Spinal cord (tissue), 10 donors: Measurements from ENCODE around the gene PEPD. TPM values are rescaled to one million over a fixed set of nuclear protein-coding genes. Genes with fewer than 3 reads are reported as not detected.

Experiments
- DNase-seq, 6 donors: peaks; one replicate each; pipeline versions ENCODE4 v3.0.0 to v3.0.0-alpha.2; 2013 to 2015; ENCODE audit warnings: low spot score in 6 of 6, low read depth in 4 of 6
- H3K27ac ChIP-seq: one replicate; pipeline ENCODE4 v1.5.1; 2013; ENCODE audit warnings: low read depth, low read length, control low read depth
- H3K27me3 ChIP-seq: one replicate; pipeline ENCODE4 v1.6.1; 2013; ENCODE audit warnings: low read length; ENCODE audit not compliant: control insufficient read depth, insufficient read depth
- H3K36me3 ChIP-seq: one replicate; pipeline ENCODE4 v1.6.1; 2013; ENCODE audit warnings: low read length; ENCODE audit not compliant: control insufficient read depth, insufficient read depth
- H3K4me1 ChIP-seq: one replicate; pipeline ENCODE4 v1.6.1; 2013; ENCODE audit warnings: low read length; ENCODE audit not compliant: control insufficient read depth, insufficient read depth
- H3K4me3 ChIP-seq: one replicate; pipeline ENCODE4 v1.5.1; 2013; ENCODE audit warnings: low read depth, low read length, control low read depth
- H3K9me3 ChIP-seq: one replicate; pipeline ENCODE4 v1.6.1; 2013; ENCODE audit warnings: low read length; ENCODE audit not compliant: control insufficient read depth, insufficient read depth
- WGBS: methylation state at CpG from one replicate; pipeline ENCODE4 v1.1.5; 2013; ENCODE audit warnings: missing lambda C conversion rate; ENCODE audit not compliant: insufficient coverage; 5-methylcytosine and 5-hydroxymethylcytosine counted together
- polyA plus RNA-seq, 2 donors: library from polyadenylated mRNA; unstranded; fragments of 120-200 nt; gene quantifications; one replicate each; pipeline ENCODE4 v1.2.1, GENCODE V29; 2013; ENCODE audit not compliant: insufficient read length in 2 of 2
- total RNA-seq, 2 donors: library from RNA; depleted of rRNA in 1 of 2; stranded (reverse); fragments of 120-200 nt in 1 of 2; fragments of >200 nt in 1 of 2; gene quantifications; one replicate each; pipeline versions ENCODE4 v1.2.3 to v1.2.4, GENCODE V29; 2013 to 2014
- donor health status: healthy.

The PEPD gene
- total and polyA plus RNA-seq, 4 donors: 30.0 to 62.6 (median 48.6) TPM

DNA sequence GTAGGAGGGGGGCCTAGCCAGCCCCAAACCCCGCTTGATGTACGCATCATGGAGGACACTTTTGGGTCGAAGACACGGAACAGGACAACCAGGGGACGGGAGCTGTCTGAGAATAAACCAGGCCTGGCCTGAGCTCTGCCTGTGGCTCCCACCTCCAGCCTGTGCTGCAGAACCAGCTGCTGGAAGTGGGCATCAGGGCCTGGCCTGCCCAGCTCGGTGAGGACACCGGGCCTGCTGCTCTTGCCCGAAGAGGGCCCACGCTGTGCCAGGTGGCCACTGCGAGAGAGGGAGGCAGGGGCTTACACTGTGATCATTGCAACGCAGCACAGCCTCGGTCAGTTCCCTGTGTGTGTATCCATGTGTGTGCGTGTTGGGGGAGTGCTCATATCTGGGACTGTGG, 113.5 kb downstream of the PEPD start:
- 83% methylated on average over 11 of the region's 13 CpGs for WGBS
- H3K27me3 ChIP-seq: no peaks in the 10 kb centered on the region
- H3K36me3 ChIP-seq: peaks cover 64% of the 10 kb centered on the region
- H3K9me3 ChIP-seq: no peaks in the 10 kb centered on the region
- H3K27ac ChIP-seq: no peak overlapping the region
- peaks cover 33% of the 10 kb centered on the region for H3K4me1 ChIP-seq
- no peak overlapping the region for H3K4me3 ChIP-seq
- no peak for DNase-seq

- DNase-seq: no peak
- H3K27ac ChIP-seq: no peak overlapping the region
- no peaks in the 10 kb centered on the region for H3K27me3 ChIP-seq
- H3K4me3 ChIP-seq: no peak overlapping the region
- peaks cover 32% of the 10 kb centered on the region for H3K4me1 ChIP-seq
- H3K36me3 ChIP-seq: peaks cover 64% of the 10 kb centered on the region
- H3K9me3 ChIP-seq: no peaks in the 10 kb centered on the region
- WGBS: 89% methylated on average over 12 of the region's 12 CpGs
These were observed 113.9 kb downstream of the PEPD start for GRCh38 chr19:33407716-33408115.

DNA sequence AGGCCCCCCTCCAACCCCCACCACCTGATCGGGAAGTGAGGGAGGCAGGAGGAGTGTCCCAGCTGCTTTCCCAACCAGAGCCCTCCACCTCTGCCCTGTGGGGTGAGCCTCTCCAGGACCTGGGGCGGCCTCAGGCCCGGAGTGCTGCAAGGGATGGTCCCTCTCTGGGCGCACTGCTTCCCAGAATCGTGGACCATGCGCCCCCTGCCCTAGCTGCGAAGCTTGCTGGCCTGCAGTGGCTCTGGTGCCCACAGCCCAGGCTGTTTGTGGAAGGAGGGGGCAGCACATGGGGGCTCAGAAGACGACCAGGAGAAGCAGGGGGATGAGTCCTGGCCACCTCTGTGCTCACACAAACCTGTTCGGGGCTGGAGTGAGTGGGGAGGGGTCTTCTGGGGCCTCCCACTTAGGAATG, 114.4 kb downstream of the PEPD start:
- 63% methylated on average over 9 of the region's 9 CpGs for WGBS
- Histone ChIP-seq H3K27me3 (no peaks in the 10 kb centered on the region), H3K9me3 (no peaks in the 10 kb centered on the region), H3K36me3 (peaks cover 67% of the 10 kb centered on the region), H3K4me1 (peaks cover 30% of the 10 kb centered on the region), H3K27ac (no peak overlapping the region), H3K4me3 (no peak overlapping the region)
- DNase-seq: no peak

- H3K27ac ChIP-seq: no peak overlapping the region
- DNase-seq: peak in 3 of 6 donors; percentile 48 to 81 (median 80)
- 62% methylated on average over 13 of the region's 13 CpGs for WGBS
These were observed 115.0 kb downstream of the PEPD start for GRCh38 chr19:33406521-33407139.

DNA sequence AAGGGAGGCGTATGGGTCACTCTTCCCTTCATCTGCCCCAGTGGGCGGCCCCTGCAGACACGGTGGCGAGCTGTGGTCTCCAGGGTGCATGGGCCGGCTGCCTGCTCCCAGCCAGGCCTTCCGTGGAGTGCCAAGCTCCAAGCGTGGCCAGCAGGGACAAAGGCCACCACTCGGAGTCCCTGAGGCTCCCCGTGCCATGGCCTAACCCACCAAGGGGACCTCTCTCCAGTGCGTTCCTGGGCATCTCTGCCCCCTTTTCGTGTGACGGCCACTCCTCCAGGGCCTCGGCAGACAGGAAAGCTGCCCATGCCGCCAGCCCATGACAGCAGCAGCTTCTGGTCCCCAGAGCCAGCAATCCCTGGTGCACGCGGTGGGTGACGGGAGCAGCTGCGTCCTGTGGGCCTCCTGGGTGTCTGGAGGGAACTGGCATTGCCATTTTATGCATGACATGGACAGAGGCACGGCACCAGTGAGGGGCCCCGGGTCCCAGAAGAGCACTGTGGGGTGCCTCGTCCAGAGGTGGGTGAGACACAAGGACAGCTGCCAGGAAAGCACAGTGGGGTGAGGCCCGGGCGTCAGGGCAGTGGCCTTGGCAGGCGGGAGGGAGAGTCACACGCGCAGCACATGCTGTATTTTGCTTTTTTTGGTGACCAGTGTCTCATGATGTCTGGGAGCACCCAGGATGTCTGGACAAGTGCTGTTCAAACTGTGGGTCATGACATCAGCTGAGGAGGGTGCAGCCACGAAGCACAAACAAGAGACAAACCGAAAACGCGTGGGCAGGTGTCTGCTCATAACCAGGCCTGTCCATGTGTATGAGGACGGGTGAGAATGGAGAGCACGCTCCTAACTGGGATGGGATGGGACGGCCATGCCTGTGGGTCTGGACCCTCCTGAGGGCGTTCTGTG, 115.8 kb downstream of the PEPD start:
- Histone ChIP-seq H3K9me3 (no peaks in the 10 kb centered on the region), H3K27me3 (no peaks in the 10 kb centered on the region), H3K27ac (no peak overlapping the region), H3K36me3 (peaks cover 68% of the 10 kb centered on the region), H3K4me3 (no peak overlapping the region), H3K4me1 (peaks cover 30% of the 10 kb centered on the region)
- 86% methylated on average over 34 of the region's 34 CpGs for WGBS
- DNase-seq: no peak

More at GRCh38 chr19:33406521-33407139, 115.0 kb downstream of the PEPD start:
- peaks cover 68% of the 10 kb centered on the region for H3K36me3 ChIP-seq
- H3K4me1 ChIP-seq: peaks cover 30% of the 10 kb centered on the region
- H3K9me3 ChIP-seq: no peaks in the 10 kb centered on the region
- no peaks in the 10 kb centered on the region for H3K27me3 ChIP-seq
- H3K4me3 ChIP-seq: no peak overlapping the region

- no peak for DNase-seq
- Histone ChIP-seq H3K36me3 (peaks cover 68% of the 10 kb centered on the region), H3K9me3 (no peaks in the 10 kb centered on the region), H3K27ac (no peak overlapping the region), H3K4me1 (peaks cover 30% of the 10 kb centered on the region), H3K4me3 (no peak overlapping the region), H3K27me3 (no peaks in the 10 kb centered on the region)
- WGBS: 69% methylated on average over 8 of the region's 8 CpGs
These were observed 116.4 kb downstream of the PEPD start for GRCh38 chr19:33405254-33405552.

GRCh38 chr19:33404506-33405253, 116.9 kb downstream of the PEPD start:
- Histone ChIP-seq H3K4me3 (no peak overlapping the region), H3K4me1 (peaks cover 30% of the 10 kb centered on the region)
- 76% methylated on average over 18 of the region's 18 CpGs for whole genome bisulfite sequencing

DNA sequence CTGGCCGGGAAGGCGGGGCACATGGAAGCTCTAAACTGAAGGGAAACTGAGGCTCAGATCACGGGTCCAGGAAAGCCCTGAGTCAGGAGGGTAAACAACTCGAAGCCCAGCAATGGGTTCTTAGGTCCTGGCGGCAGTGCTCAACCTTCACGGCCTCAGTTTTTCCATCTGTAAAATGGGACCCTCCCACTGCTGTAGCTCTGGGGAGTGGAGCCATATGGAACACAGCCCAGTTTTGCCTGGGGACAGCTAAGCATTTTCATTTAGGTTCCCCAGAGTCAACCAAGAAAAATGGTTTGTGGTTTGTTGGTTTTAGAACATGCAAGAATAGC, 117.7 kb downstream of the PEPD start:
- Histone ChIP-seq H3K4me1 (peaks cover 30% of the 10 kb centered on the region), H3K4me3 (no peak overlapping the region), H3K27me3 (no peaks in the 10 kb centered on the region), H3K27ac (no peak overlapping the region), H3K36me3 (peaks cover 74% of the 10 kb centered on the region), H3K9me3 (no peaks in the 10 kb centered on the region)
- WGBS: 88% methylated on average over 6 of the region's 6 CpGs
- no peak for DNase-seq

More at GRCh38 chr19:33404506-33405253, 116.9 kb downstream of the PEPD start:
- peaks cover 68% of the 10 kb centered on the region for H3K36me3 ChIP-seq
- peak in 1 of 6 donors; percentile 55 for DNase-seq
- H3K27ac ChIP-seq: no peak overlapping the region
- H3K9me3 ChIP-seq: no peaks in the 10 kb centered on the region
- H3K27me3 ChIP-seq: no peaks in the 10 kb centered on the region

DNA sequence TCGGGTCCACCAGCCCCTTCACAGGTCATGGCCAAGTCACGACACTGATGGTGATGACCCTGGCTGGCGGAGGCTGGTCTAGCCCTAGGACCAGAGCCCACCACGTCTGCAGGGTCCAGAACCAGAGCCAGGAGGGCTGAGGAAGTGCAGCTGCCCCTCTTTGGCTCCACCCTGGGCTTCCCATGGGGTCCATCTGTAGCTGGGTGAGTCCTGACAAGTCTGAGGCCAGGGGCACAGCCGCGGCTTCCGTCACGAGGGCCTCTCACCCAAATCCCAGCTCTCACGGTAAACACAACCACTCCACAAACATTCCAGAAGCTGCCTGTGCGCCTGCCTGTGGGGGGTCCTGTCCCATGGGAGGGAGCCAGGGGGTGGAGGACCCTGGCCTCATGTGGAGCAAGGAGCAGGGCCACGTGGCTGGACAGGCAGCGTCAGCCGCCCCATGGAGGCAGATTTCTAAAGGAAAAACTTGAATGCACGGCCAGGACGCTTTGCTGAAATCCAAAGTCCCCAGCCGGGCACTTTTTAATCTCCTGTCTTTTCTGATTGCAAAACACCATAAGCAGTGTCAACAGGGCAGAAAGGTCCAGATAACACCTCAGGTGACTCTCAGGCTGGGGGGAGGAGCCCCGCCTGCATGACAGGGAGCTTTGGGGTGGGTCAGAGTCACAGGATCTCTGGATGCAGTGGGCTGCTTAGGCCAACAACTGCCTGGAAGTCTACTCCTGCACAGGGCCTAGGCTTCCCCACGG, 118.2 kb downstream of the PEPD start:
- DNase-seq: no peak
- H3K27me3 ChIP-seq: no peaks in the 10 kb centered on the region
- H3K36me3 ChIP-seq: peaks cover 76% of the 10 kb centered on the region
- H3K4me3 ChIP-seq: no peak overlapping the region
- H3K9me3 ChIP-seq: no peaks in the 10 kb centered on the region
- no peak overlapping the region for H3K27ac ChIP-seq
- 74% methylated on average over 17 of the region's 18 CpGs for WGBS
- H3K4me1 ChIP-seq: peaks cover 30% of the 10 kb centered on the region
